ENCODE measurements around the gene DOCK2.
"Not testable (repeated sequence)": the region's sequence is repeated elsewhere in the genome, so short reads cannot be mapped to it uniquely, and the experiment has no call there.

DOCK2 gene

GRCh38 chr5:169796731-169797130 lies 159.7 kb downstream of the DOCK2 start:
- DNase-seq (ENCODE audit: low read depth): no peak

GRCh38 chr5:169797577-169797976 lies 160.5 kb downstream of the DOCK2 start:
- no peak for DNase-seq (ENCODE audit: low read depth)

DNA sequence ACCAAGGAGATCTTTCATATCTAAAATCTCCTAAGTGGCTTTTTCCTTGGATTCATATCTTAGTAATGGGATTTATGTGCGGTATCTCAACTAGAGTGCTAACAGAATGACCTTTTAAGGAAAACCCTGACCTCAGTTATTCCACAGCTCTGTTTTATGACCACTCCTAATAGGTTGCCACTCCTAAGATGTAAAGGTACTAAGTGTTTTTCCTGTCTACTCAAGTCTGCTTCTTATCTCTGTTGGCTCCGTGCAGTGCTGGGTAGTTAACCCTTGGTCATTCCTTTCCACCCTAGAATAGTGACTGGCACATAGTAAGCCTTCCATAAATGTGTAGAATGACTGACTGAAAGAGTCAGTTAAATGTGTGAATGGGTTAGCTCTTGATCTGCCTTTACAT lies 161.4 kb downstream of the DOCK2 start:
- DNase-seq (ENCODE audit: low read depth): no peak

DNA sequence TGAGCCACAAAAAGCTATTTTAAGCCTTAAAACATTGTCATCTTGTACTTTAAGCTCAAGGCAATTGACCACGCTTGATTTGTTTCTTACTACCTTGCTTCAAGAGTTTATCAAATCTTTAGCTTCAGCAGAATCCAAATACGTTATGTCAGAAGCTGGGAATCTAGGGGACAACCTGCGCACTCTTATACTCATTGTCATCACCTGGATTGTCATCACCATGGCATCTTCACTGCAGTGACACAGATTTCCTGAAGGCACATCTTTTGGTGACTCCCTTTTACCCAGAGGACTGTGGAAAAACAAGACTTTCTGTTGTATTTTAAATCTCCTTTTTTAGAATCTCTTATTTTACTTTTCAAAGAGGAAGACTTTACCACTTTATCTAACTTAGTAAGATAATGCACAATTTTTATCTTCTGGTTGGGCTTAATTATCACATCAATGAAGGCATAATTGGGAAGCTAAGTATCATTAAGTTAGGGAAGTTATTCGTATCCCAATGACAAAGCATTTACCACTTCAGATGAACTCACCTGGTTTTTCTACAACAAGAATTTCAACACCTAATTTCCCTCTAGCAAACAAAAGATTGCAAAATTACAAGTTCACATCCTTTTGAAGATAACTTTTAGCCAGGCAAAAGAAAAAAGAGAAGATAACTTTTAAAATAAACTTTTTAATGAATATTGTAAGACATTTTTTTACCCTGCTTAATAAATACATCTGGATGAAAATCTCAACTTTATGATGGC lies 162.0 kb downstream of the DOCK2 start:
- DNase-seq (ENCODE audit: low read depth): no peak

- DNase-seq (ENCODE audit: low read depth): no peak
Measured at GRCh38 chr5:169801324-169801777, 164.3 kb downstream of the DOCK2 start.

DNA sequence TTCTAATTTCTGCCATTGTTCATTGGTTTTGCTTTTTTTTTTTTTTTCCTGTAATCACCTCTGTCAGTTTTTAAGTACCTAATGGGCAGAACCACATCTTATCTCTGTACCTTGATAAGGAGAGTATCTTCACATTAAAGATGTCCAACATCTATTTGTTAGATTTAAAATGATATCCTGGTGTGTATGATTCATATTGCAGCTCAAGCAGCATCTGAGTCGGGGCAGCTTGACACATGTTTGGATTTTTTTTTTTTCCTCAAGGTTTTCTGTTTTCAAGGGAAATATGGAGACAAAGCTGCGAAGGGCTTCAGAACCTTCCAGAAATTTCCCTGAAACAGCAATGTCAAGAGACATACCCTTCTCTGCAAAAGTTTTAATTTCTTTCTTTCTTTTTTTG lies 164.7 kb downstream of the DOCK2 start:
- no peak for DNase-seq (ENCODE audit: low read depth)

- no peak for DNase-seq (ENCODE audit: low read depth)
Measured at GRCh38 chr5:169803077-169803981, 166.3 kb downstream of the DOCK2 start.

GRCh38 chr5:169804861-169805260 lies 167.8 kb downstream of the DOCK2 start:
- DNase-seq (ENCODE audit: low read depth): no peak

DNA sequence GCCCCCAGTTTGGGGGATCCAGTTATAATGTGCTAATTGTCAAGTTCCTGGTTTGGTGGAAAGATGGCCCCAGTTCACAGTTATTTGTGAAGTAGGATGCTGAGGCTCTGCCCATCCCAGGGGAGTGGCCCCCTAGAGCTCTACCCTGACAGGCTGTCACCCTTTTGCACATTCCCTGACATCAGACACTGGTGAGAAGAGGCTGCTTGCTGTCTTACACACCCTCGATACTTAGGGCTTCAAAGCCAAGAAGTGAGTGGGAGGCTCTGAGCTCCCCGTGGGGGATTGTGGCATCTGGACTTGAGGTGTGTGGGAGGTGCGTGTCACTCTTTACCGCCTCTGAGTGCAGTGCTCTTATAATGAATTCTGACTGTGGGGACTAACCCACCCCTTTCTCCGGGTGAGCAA lies 168.5 kb downstream of the DOCK2 start:
- peak; percentile 31 for DNase-seq (ENCODE audit: low read depth)

DNA sequence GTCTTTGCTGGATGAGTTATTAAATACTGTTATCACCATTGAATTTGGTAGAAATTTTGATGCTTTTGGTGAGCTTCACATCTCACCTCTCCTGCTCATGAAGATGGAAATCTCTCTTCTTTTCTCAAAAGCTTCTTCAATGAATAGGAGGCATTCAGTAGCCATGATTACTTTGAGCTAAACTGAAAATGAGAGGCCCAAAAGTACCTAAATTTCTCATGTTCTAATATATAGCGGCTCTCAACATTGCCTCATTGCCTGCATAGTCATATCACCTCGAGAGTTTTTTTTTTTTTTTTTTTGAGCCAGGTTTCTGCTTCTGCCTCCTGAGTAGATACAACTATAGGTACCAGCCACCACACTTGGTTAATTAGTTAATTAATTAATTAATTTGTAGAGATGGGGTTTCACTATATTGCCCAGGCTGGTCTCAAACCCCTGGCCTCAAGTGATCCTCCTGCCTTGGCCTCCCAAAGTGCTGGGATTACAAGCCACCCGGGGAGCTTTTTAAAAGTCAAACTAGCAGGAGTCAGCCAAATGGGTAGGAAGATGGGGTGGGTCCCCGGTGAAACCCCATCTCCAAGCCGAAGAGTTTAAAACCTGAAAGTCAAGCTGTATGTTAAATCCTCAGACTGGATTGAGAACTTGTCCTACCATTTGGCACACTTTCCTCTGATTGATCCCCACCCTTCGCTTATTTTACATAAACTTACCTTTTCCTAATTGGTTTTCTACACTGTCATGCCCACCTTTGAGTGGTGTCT lies 169.0 kb downstream of the DOCK2 start:
- DNase-seq (ENCODE audit: low read depth): no peak

DNA sequence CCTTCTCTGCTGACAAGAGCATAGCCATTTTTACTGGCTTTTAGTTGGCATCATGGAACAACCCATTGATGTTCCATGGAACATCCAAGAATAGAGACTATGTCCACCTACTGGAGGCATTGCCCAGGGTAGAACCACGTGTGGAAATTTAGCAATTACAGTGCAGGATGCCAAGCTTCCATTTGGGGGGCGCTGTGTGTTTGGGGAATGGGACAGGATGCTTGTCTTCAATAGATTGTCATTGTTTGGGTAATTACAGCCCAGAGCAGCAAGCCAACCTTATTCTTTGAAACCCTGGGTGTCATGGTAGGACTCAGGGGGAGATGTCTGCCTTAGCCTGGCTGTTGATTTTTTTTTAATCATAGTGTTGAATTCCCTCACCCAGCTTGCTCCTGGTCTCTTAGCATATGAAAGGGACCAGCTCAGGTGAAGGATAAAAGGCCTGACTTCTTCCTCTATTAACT lies 171.1 kb downstream of the DOCK2 start:
- DNase-seq (ENCODE audit: low read depth): no peak

DNA sequence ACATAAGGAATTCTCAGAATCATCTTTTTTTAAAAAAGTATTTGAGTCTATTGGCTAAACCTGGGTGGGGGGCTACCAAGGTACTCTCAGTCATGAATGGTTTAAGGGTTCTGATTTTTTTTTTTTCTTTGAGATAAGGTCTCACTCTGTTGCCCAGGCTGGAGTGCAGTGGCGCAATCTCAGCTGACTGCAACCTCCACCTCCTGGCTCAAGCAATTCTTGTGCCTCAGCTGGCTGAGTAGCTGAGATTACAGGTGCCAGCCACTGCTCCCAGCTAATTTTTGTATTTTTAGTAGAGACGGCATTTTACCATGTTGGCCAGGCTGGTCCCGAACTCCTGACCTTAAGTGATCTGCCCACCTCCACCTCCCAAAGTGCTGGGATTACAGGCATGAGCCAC lies 171.8 kb downstream of the DOCK2 start:
- not testable (repeated sequence) for DNase-seq (ENCODE audit: low read depth)

GRCh38 chr5:169809281-169809680 lies 172.2 kb downstream of the DOCK2 start:
- no peak for DNase-seq (ENCODE audit: low read depth)

- no peak for DNase-seq (ENCODE audit: low read depth)
Measured at GRCh38 chr5:169810524-169810923, 173.4 kb downstream of the DOCK2 start.

DNA sequence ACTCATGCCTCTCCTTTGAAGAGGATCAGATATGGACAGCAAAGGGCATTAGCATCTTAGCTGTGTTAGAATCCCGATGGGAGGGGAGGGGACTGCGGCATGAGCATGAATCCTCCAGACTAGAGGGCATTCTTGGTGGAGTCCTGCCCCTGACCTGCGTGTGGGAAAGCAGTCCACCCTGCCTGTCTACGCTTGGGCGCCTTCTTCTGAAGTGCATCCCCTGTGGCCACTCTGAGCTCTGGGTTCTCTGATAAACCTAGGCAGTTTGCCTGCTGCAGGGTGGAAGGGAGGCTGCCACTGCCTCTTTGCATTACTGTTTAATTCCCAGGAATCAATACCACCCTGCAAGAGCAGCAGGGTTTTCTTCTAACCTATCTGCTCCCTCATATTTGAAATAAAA lies 173.9 kb downstream of the DOCK2 start:
- no peak for DNase-seq (ENCODE audit: low read depth)

DNA sequence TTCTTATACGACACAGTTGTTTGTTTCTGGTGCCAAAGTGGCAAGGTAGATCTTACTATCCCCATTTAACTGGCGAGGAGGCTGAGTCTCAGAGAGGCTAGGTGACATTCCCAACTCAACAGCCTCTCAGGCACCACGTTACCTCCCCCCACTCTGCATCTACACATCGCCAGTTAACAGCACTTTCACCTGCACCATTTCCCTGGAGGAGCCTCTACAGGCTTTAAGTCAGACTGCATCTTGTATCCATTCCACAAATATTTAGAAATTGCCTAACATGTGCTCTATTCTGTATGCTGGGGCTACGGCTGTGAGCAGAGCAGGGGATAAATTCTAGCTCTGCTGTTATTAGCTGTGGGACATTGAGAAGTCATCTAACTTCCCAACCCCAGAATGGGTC lies 174.6 kb downstream of the DOCK2 start:
- DNase-seq (ENCODE audit: low read depth): no peak

- no peak for DNase-seq (ENCODE audit: low read depth)
Measured at GRCh38 chr5:169812786-169813185, 175.7 kb downstream of the DOCK2 start.

GRCh38 chr5:169814045-169814444 lies 177.0 kb downstream of the DOCK2 start:
- DNase-seq (ENCODE audit: low read depth): no peak

GRCh38 chr5:169814522-169814921 lies 177.4 kb downstream of the DOCK2 start:
- DNase-seq (ENCODE audit: low read depth): no peak

GRCh38 chr5:169817031-169817430 lies 180.0 kb downstream of the DOCK2 start:
- no peak for DNase-seq (ENCODE audit: low read depth)

DNA sequence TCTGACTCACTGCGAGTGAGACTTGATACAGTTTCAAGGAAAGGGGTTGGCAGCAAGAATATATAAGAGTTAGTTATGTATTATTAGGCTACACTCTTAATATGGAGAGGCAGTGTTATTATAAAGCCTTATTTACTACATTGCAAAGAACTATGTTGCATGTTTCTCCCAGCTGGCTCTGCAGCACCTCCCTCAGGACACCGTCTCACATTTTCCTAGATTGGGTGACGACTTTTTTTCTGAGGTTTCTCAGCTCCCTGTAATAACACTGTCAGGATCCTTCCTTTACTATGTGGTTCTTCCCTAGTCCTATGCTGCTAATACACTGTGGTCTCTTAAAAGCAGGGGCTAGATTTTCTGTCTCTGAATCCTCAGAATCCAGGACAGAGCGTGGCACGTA lies 189.5 kb downstream of the DOCK2 start:
- DNase-seq (ENCODE audit: low read depth): no peak

- DNase-seq (ENCODE audit: low read depth): no peak
Measured at GRCh38 chr5:169827769-169828168, 190.7 kb downstream of the DOCK2 start.
